Right lobe of liver (tissue), 6 donors: ENCODE results near the gene INHBE. TPM values are rescaled to one million over a fixed set of nuclear protein-coding genes. Genes with fewer than 3 reads are reported as not detected.

ENCODE experiments used
- ATAC-seq, 4 donors: fragments of 200-7000 bp; cut with Tn5 transposase; one replicate each; pipeline ENCODE4 v1.9.1; 2020; ENCODE audit warnings: mild to moderate bottlenecking in 4 of 4, moderate library complexity in 4 of 4
- DNase-seq, 3 donors: peaks; one replicate each; pipeline ENCODE4 v3.0.0-alpha.2; 2020
- H3K27ac ChIP-seq, 3 donors: fragments of 200-600 bp; one replicate each; pipeline ENCODE4 v1.8.0; 2022
- H3K27me3 ChIP-seq, 2 donors: fragments of 200-600 bp; one replicate each; pipeline ENCODE4 v1.8.0; 2022
- H3K36me3 ChIP-seq, 4 donors: fragments of 200-600 bp; sonication (generic) in 1 of 4; one replicate each; pipeline versions ENCODE4 v1.5.1 to v1.8.0; 2017 to 2022; ENCODE audit warnings: control low read depth in 1 of 4
- H3K4me1 ChIP-seq, 4 donors: fragments of 200-600 bp; sonication (generic) in 1 of 4; one replicate each; pipeline versions ENCODE4 v1.5.1 to v1.8.0; 2017 to 2022; ENCODE audit warnings: control low read depth in 1 of 4
- H3K4me3 ChIP-seq, 3 donors: fragments of 200-600 bp; one replicate each; pipeline ENCODE4 v1.8.0; 2022
- H3K9me3 ChIP-seq, 4 donors: fragments of 200-600 bp; sonication (generic) in 1 of 4; one replicate each; pipeline versions ENCODE4 v1.5.1 to v1.8.0; 2017 to 2022; ENCODE audit warnings: control low read depth in 1 of 4
- CTCF ChIP-seq, 4 donors: fragments of 200-600 bp in 3 of 4; fragments of 450-650 bp in 1 of 4; IDR thresholded peaks; one replicate each; pipeline versions ENCODE4 v1.5.1 to v1.8.0; 2016 to 2022; ENCODE audit warnings: antibody characterized with exemption in 4 of 4, mild to moderate bottlenecking in 2 of 4
- POLR2A ChIP-seq: fragments of 450-650 bp; IDR thresholded peaks from one replicate; pipeline ENCODE4 v1.6.1; 2017; ENCODE audit warnings: antibody characterized with exemption, mild to moderate bottlenecking
- WGBS: methylation state at CpG from one replicate; pipeline ENCODE4 v1.1.6; 2018; ENCODE audit warnings: low coverage, low lambda C conversion rate; ENCODE audit not compliant: insufficient coverage; ENCODE audit errors: missing lambda C conversion rate; 5-methylcytosine and 5-hydroxymethylcytosine counted together
- intact Hi-C, 2 donors: fragments of 100-400 bp; cut with DNase I; formaldehyde crosslinking; loops; one replicate each; pipeline versions ENCODE4 v1.11.2 to v1.14.1; 2022
- total RNA-seq, 6 experiments: library from RNA; depleted of rRNA in 2 of 6; stranded (reverse); fragments of >200 nt in 2 of 6; fragmentation: NEBNext Ultra II Directional in 3 of 6; extraction: Animal tissue kit (Norgen Biotek cat#: 25700) in 3 of 6; gene quantifications; one replicate each; pipeline versions ENCODE4 v1.1.0 to v1.2.4, GENCODE V29; 2016 to 2023
- donor health status: DM: no; HTN: yes; CAD: no.
- donor health status: DM: no; HTN: no; CAD: no.
- donor health status: DM: no; HTN: no; CAD: no.
- donor health status: DM: no; HTN: yes; CAD: no.
- donor health status: DM: no; HTN: yes; CAD: no.

Gene INHBE
- total RNA-seq, 6 experiments from 2014 or later: 17.4 to 302 (median 150) TPM

GRCh38 chr12:57464569-57464968, 9.5 kb downstream of the INHBE start:
- Histone ChIP-seq H3K9me3 (no peaks in the 10 kb centered on the region), H3K27me3 (no peaks in the 10 kb centered on the region), H3K36me3 (no peaks in the 10 kb centered on the region), H3K4me1 (peaks cover 0 to 18% (median under 1%) of the 10 kb centered on the region in 4 donors), H3K27ac (no peak overlapping the region), H3K4me3 (no peak overlapping the region)
- intact Hi-C loops: no loop called here
- WGBS: 85% methylated on average over 11 of the region's 12 CpGs
- no peak for TF ChIP-seq CTCF (IDR thresholded peaks at IDR 0.05)
- no peak for TF ChIP-seq POLR2A
- ATAC-seq: no peak
- no peak for DNase-seq

GRCh38 chr12:57465030-57465746, 10.1 kb downstream of the INHBE start:
- TF ChIP-seq CTCF (IDR thresholded peaks at IDR 0.05) (no peak), POLR2A (no peak)

GRCh38 chr12:57465747-57466505, 10.8 kb downstream of the INHBE start:
- no peak for TF ChIP-seq POLR2A
- no peak for TF ChIP-seq CTCF (IDR thresholded peaks at IDR 0.05)
- Histone ChIP-seq H3K27ac (no peak overlapping the region), H3K4me3 (no peak overlapping the region), H3K9me3 (no peaks in the 10 kb centered on the region), H3K36me3 (no peaks in the 10 kb centered on the region), H3K4me1 (peaks cover 0 to 14% (median 0%) of the 10 kb centered on the region in 4 donors), H3K27me3 (no peaks in the 10 kb centered on the region)
- intact Hi-C loops: no loop called here
- 68% methylated on average over 6 of the region's 14 CpGs for WGBS
- DNase-seq (no peak), ATAC-seq (no peak)

More at GRCh38 chr12:57465030-57465746, 10.1 kb downstream of the INHBE start:
- Histone ChIP-seq H3K36me3 (no peaks in the 10 kb centered on the region), H3K9me3 (no peaks in the 10 kb centered on the region), H3K4me1 (peaks cover 0 to 18% (median 0%) of the 10 kb centered on the region in 4 donors), H3K27me3 (no peaks in the 10 kb centered on the region), H3K4me3 (no peak overlapping the region), H3K27ac (no peak overlapping the region)
- DNase-seq (no peak), ATAC-seq (no peak)
- WGBS: 74% methylated on average over 4 of the region's 6 CpGs
- intact Hi-C loops: no loop called here

GRCh38 chr12:57467212-57467874, 12.2 kb downstream of the INHBE start:
- no peaks in the 10 kb centered on the region for H3K9me3 ChIP-seq
- H3K27ac ChIP-seq: no peak overlapping the region
- H3K36me3 ChIP-seq: no peaks in the 10 kb centered on the region
- H3K4me1 ChIP-seq: no peaks in the 10 kb centered on the region
- DNase-seq (no peak), ATAC-seq (no peak)
- 71% methylated on average over 4 of the region's 12 CpGs for WGBS
- no peak for TF ChIP-seq CTCF (IDR thresholded peaks at IDR 0.05)
- no peak for TF ChIP-seq POLR2A
- H3K4me3 ChIP-seq: no peak overlapping the region
- H3K27me3 ChIP-seq: no peaks in the 10 kb centered on the region
- intact Hi-C loops: no loop called here
